Measurements from ENCODE around the gene CREB5.

Gene CREB5

DNA sequence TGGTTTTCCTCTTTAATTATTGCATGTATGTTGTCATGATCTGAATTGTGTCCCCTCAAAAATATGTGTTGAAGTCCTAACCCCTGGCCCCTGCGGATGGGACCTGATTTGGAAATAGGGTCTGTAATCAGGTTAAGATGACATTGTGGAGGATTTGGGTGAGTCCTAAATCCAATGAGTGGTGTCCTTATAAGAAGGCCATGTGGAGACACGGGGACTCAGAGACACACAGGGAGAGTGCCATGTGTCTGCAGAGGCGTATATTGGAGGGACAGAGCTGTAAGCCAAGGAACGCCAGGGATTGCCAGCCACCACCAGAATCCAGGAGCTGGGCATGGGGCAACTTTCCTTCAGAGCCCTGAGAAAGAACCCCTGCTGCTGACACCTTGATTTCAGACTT is 171.9 kb downstream of the CREB5 start:
- TF ChIP-seq, protein P1, sequence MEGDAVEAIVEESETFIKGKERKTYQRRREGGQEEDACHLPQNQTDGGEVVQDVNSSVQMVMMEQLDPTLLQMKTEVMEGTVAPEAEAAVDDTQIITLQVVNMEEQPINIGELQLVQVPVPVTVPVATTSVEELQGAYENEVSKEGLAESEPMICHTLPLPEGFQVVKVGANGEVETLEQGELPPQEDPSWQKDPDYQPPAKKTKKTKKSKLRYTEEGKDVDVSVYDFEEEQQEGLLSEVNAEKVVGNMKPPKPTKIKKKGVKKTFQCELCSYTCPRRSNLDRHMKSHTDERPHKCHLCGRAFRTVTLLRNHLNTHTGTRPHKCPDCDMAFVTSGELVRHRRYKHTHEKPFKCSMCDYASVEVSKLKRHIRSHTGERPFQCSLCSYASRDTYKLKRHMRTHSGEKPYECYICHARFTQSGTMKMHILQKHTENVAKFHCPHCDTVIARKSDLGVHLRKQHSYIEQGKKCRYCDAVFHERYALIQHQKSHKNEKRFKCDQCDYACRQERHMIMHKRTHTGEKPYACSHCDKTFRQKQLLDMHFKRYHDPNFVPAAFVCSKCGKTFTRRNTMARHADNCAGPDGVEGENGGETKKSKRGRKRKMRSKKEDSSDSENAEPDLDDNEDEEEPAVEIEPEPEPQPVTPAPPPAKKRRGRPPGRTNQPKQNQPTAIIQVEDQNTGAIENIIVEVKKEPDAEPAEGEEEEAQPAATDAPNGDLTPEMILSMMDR (IDR thresholded peaks at IDR 0.05; ENCODE audit: low read depth, low read length) = no peak

GRCh38 chr7:28586736-28587135 is 174.4 kb downstream of the CREB5 start:
- TF ChIP-seq, protein P1 (IDR thresholded peaks at IDR 0.05; ENCODE audit: low read depth, low read length) = no peak
- no peak for DNase-seq (ENCODE audit: extremely low read depth, low read depth)

More for the DNA sequence above, 171.9 kb downstream of the CREB5 start:
- DNase-seq (ENCODE audit: extremely low read depth, low read depth) = no peak

DNA sequence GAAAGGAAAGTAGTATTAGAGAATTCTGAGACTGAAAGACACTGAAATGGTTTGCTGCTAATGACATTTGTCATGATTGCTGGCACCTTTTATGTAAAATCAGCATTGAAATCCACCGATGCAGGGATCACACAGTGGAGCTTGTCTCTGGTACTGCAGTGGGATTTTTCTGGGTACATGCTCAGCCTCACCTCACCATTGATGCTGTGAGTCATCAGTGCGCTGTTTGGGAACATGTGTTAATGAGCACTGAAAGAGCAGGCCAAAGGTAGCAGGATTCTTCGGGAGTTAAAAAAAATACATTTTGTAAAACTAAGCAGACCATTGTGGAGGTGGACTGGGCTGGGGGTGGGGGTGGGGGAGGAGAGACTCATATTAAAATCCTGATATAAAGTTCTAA is 174.9 kb downstream of the CREB5 start:
- TF ChIP-seq, protein P1 (IDR thresholded peaks at IDR 0.05; ENCODE audit: low read depth, low read length) = no peak
- no peak for DNase-seq (ENCODE audit: extremely low read depth, low read depth)

DNA sequence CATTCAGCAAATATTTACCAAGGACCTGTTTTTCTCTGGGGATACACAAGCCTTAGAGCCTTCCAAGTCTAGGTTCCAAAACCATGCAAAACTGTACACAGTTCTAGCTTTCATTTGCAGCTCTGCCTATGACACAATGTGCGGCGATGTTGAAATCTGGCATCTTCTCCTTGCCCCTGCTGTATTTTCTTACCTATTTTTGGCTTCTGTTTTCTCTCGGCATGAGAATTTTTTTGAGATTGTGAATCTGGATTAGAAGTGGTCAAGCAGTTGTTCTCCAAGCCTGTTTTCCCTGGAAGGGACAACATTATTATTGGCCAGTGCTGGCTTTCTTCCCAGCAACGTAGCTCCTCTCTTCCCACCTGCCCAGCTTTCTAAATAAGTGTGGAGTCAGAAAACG is 176.3 kb downstream of the CREB5 start:
- DNase-seq (ENCODE audit: extremely low read depth, low read depth) = no peak

GRCh38 chr7:28591041-28591674 is 178.8 kb downstream of the CREB5 start:
- no peak for DNase-seq (ENCODE audit: extremely low read depth, low read depth)
- TF ChIP-seq, protein P1 (IDR thresholded peaks at IDR 0.05; ENCODE audit: low read depth, low read length) = no peak

More for the DNA sequence above, 176.3 kb downstream of the CREB5 start:
- TF ChIP-seq, protein P1 (IDR thresholded peaks at IDR 0.05; ENCODE audit: low read depth, low read length) = no peak

DNA sequence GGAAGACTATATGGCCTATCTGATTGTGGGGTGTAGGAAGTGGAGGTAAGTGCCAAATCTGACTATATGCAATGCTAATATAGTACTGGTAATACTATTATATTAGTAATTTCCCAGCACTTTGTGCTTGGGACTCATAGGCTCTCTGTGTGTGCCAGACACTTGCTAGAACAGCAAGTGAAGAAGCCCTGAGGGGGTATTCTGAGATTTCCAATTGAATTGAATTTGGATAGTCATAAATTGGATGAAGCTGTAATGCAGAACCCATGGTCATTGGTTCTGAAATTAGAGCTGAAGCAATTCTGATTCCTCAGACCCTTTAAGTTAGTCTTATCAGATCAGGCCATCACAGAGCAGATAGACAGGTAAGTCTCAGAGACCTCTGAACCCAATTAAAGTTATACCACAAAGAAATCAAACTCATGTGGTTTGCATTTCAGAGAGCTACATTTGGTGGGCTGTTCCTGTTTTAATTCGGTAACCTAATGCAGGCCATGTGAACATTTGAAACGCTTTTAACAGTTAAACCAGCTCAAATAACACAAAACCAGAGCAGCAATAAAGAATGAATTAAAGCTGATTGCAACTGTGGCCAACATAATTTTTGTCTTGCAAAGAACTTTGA is 179.5 kb downstream of the CREB5 start:
- TF ChIP-seq, protein P1 (IDR thresholded peaks at IDR 0.05; ENCODE audit: low read depth, low read length) = no peak
- no peak for DNase-seq (ENCODE audit: extremely low read depth, low read depth)

- TF ChIP-seq, protein P1 (IDR thresholded peaks at IDR 0.05; ENCODE audit: low read depth, low read length) = no peak
- DNase-seq (ENCODE audit: extremely low read depth, low read depth) = no peak
Measured at GRCh38 chr7:28592861-28593260, 180.5 kb downstream of the CREB5 start.

Measured in AG09319 (cell line).